GM21576 (cell line): ENCODE results near the gene GPHA2.

Experiments used
- ATAC-seq: cut with Tn5 transposase; IDR thresholded peaks from one replicate; pipeline ENCODE4 v1.9.1; 2021; ENCODE audit warnings: mild to moderate bottlenecking, moderate library complexity; ENCODE audit not compliant: unreplicated experiment

GPHA2 gene

DNA sequence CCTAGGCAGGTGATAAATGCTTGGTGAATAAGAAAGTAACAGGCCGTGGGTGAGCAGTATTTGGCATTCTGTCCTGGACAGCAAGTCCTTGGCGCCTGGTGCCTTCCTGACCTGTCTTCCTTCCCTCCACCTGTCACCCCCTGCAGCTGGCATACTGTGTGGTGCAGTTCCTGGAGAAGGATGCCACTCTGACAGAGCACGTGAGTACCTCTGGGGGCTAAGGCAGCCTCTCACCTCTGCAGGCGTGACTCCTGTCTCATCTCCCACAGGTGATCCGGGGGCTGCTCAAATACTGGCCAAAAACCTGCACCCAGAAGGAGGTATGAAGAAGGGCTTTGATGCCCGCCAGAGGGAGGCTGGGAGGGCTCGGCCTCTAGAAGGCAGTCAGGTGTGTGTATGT is 4.4 kb downstream of the GPHA2 start:
- ATAC-seq, result no peak

- ATAC-seq, result no peak
Observed at GRCh38 chr11:64930340-64930739, 5.4 kb downstream of the GPHA2 start.

GRCh38 chr11:64929625-64930024 is 6.1 kb downstream of the GPHA2 start:
- ATAC-seq, result no peak

DNA sequence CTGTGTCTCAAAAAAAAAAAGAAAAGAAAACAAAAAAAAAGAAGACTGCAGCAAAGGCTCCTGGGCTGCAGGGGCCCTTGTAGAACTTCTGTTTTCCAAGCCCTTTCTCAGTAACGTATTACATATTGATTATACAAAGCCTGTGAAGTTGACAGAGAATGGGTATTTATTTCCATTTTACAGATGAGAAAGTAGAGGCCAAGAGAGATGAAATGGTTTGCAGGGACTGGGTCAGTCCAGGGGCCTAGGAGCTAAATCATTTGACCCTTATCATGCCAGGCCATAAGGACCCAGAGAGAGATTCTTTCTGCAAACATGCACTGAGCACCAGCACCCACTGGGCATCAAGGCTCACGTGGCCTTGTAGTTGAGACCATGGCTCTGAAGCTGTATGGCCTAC is 6.7 kb downstream of the GPHA2 start:
- no peak for ATAC-seq

- ATAC-seq, result no peak
Observed at GRCh38 chr11:64926689-64927088, 9.0 kb downstream of the GPHA2 start.

- ATAC-seq, result no peak
Observed at GRCh38 chr11:64925536-64926436, 9.9 kb downstream of the GPHA2 start.

GRCh38 chr11:64924910-64925284 is 10.8 kb downstream of the GPHA2 start:
- ATAC-seq, result no peak

DNA sequence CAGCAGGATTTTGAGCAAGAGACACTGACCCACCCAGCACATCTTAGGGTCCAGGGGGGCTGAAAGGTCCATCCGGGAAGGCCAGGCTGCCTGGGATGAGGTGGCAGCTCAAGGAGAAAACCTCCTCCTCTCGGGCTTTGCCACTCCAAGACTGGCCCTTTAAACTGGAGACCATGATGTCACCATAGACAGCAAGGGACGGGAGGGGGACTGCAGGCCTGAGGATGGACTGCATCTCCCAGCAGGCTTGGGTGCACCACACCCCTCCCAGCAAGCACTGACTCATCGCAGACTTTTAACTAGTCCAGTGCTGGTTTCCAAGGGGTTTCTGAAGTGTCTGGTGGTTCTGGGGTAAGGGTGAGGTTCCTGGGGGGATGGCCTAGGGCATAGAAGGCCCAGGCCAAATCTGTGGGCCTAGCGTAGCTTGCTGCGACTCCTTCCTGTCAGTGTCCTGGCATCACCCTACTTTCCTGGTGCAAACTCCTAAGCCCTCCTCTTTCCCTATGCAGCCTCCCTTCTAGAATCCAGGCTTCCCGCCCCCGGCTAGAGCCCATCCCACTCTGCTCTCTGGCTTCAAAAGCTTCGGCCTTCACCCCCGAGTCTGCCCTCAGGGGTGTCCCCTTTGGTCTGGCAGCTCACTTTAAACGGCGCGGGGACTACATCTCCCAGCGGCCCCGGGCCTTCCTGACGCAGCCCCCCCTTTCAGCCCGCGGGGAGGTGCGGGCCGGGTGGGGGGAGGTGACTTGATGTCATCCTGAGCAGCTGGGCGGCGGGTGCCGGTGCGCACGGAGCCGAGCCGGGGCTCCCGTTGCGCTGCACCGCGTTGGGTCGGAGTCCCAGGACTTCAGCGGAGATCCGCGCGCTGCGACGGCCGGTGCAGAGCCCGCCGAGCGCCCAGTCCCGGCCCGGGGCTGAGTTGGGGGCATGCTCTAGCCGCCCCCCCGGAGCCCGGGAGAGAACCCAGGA is 11.5 kb downstream of the GPHA2 start, which contains the start of gene PPP2R5B:
Gene PPP2R5B (plus strand): TSS at position 746 of the 966 bp plus-strand sequence. CDS start 1,046 bp downstream, outside the sequence.
- peak; percentile 81 for ATAC-seq

DNA sequence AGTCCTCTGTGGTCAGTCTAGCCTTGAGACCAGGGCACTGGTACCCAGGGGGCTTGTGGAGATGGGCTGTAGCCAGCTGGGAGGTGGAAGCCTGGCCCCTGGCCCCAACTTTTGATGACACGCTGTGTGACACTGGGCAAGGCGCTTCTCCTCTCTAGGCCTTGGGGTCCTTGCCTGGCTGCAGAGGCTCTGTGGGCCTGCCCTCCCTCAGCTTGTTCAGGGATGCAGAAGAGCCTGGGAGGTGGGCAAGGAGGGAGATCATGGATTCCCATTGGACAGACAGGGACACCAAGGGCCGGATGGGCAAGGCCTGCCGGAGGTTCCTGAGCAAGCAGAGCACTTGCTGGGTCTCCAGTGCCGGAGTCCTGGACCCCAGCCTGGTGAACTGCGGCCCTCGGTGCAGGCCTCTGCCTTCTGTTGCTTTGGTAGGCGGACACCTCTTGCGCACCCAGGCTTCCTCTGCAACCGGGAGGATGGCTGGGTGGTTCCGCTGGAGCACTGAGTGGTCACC is 12.5 kb downstream of the GPHA2 start:
- no peak for ATAC-seq

GRCh38 chr11:64921384-64921783 is 14.3 kb downstream of the GPHA2 start:
- ATAC-seq, result no peak

DNA sequence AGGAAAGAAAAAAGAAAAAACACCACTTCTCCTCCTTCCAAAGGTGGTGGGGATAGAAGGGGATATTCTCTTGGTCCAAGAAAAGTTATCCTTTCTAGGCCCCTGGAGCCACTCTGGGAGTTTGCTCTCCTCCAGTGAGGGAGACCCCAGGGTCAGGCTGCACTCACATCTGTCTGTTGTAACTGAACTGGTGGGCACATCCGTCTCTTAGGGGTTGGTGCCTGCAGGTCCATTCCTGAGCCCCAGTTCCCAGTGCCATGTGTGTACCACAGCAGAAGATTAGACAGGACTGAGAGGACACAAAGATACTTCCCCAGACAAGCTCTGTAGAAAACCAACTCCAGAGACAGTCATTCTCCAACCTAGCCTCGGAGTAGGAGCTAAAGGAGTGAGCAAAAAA is 15.6 kb downstream of the GPHA2 start:
- ATAC-seq, result no peak

- ATAC-seq, result no peak
Observed at GRCh38 chr11:64919627-64920026, 16.1 kb downstream of the GPHA2 start.

- no peak for ATAC-seq
Observed at GRCh38 chr11:64918017-64918416, 17.7 kb downstream of the GPHA2 start.

- ATAC-seq, result no peak
Observed at GRCh38 chr11:64917663-64917995, 18.1 kb downstream of the GPHA2 start.

DNA sequence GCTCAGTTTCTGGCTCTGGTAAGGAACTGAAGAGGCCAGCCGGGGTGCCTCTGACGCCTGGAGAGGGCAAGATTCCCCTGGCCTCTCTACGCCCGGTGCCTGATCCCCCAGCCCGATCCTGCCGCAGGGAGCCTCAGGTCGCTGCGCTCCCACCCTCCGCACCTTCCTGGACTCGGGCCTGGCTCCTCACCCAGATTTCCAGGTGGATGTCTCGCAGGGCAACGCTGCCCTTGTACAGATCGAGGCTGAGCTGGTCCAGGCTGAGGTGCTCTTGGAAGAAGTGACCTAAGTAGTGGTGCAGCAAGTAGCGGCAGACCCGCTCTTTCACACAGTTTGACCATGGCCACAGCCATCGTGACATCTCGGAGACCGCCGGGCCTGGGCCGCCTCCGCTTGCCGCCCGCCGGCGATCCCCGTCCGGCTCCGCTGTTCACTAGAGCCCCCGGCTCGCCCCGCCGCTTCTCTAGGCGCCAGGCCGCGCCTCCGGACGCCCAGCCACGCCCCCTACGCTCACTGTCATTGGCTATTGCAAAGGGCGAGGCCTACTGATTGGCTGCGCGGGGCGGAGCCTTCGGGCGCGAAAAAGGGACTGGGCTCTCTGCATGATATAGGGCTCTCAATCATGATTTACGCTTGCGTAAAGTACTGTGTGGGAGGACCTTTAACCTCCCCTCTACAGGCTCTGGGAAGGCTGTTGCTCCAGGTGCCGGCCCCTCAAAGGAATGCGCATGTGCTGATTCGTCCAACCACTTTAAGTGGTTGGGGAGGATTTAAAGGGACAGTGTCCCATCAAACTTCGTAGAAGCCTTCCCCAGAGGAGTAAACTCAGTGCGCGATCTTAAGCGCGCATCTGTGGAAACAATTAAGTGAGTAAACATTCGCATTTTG is 18.7 kb downstream of the GPHA2 start, which contains the start of gene ATG2A:
Gene ATG2A (minus strand): TSS at position 435 of the 888 bp plus-strand sequence. CDS start 74 bp downstream, at position 361.
- ATAC-seq, result peak; percentile 93

DNA sequence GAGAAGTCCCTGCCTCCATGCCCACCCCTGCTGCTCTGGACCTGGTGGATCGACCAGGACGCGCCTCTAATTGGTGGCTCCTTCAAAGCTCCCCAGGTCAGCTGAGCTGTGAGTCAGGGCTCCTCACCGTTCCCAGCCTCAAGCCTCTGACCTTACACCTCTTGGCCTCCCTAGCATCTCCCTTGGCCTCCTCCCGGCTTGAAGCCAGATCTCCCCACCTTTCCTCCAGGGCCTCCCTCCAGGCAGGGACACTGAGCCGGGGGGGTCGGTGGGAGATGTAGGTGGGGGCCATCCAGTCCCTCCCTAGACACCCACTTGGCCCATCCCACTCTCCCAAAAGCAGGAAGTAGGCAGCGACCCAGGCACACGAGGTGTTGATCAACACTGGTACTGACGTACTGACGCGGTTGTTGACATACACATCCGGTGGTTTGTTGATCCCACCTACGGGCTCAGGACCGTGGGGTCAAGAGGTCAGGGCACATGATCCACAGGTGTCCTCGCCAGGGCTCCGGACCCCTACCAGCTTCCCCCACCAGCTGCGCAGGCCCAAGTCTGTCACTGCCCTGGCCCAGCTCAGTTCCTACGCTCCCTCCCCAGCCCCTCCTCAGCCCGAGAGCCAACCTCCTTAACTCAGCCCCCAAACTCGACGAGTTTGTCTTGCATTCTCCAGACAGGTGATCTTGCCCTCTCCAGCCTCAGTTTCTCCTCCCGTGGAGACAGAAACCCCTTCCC is 19.5 kb downstream of the GPHA2 start:
- ATAC-seq, result no peak

DNA sequence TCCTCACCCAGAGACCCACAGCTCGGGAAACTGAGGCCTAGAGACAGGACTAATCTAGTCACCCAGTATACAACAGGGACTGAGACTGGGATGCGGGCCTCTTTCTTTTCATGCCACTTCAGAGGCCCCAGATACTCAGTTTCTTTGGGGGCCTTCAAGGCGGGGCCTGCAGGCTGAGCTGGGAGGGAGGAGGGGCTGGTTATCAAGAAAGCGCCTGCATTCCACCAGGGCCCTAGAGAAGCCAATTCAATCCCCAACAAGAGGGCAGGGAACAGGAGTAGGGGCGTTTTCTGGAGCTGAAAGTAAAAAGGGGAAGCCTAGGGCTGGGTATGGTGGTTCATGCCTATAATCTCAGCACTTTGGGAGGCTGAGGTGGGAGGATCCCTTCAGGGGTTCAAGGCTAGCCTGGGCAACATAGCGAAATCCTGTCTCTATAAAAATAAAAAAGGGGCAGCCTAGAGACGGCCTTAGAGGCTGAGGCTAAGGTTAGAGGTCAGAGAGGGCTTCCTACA is 20.3 kb downstream of the GPHA2 start:
- ATAC-seq, result no peak

DNA sequence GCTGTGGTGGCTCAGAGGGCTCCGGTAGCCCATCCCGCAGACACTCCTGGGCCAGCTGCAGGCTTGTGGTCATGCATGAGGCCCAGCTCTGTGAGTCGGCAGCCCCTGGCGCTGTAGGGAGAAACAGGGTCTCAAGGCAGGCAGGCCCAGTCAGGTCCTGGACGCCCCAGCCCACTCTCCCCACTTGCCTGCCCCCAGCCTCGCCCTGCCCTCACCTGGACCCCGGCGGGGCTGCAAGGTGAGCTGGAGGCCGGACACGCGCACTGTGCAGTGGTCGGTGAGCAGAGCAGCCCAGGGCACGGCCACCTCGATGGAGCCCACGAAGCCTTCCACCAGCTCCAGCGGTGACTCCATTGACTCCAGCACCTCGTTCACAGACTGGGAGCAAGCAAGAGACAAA is 21.6 kb downstream of the GPHA2 start:
- no peak for ATAC-seq

- no peak for ATAC-seq
Observed at GRCh38 chr11:64913171-64913727, 22.4 kb downstream of the GPHA2 start.
